GM18517 (cell line): ENCODE data around the gene MDFIC.
"Not testable (repeated sequence)": the region's sequence is repeated elsewhere in the genome, so short reads cannot be mapped to it uniquely, and the experiment has no call there.

Experiments
- ATAC-seq: cut with Tn5 transposase; IDR thresholded peaks from one replicate; pipeline ENCODE4 v1.9.1; 2021; ENCODE audit warnings: mild to moderate bottlenecking, moderate library complexity; ENCODE audit not compliant: unreplicated experiment

MDFIC gene, protein sequence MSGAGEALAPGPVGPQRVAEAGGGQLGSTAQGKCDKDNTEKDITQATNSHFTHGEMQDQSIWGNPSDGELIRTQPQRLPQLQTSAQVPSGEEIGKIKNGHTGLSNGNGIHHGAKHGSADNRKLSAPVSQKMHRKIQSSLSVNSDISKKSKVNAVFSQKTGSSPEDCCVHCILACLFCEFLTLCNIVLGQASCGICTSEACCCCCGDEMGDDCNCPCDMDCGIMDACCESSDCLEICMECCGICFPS

DNA sequence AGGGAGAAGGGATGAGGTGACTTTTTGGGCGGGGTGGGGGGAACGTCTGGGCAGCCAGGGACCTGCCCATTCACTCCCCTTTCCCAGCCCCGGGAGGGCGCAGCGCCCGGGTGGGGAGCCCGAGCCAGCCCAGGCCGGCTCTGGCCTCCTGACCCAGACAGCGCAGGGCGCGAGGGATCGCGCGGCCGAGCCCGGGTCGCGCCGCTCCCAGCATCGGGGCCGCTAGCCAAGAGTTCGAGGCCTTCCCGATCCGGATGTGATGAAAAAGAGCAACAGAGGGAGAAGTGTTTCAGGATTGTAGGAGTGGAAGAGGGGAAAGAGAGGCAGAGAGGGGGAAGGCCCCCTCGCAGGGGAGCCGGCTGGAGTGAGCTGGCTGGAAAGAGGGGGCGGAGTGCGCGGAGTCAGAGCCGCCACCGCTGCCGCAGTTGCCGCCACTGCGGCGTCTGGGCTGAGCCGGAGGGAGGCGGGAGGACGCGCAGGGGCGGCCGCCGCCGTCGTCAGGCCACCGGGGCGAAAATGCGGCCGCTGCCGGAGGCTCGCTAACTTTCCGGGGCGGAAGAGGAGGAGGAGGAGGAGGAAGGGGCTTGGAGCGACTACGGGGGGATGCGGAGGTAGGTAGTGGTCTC, at the start of gene MDFIC:
MDFIC (plus strand) TSS at position 69 of the 626 bp plus-strand sequence. CDS start 940 bp downstream, outside the sequence.
- ATAC-seq: peak; percentile 31

DNA sequence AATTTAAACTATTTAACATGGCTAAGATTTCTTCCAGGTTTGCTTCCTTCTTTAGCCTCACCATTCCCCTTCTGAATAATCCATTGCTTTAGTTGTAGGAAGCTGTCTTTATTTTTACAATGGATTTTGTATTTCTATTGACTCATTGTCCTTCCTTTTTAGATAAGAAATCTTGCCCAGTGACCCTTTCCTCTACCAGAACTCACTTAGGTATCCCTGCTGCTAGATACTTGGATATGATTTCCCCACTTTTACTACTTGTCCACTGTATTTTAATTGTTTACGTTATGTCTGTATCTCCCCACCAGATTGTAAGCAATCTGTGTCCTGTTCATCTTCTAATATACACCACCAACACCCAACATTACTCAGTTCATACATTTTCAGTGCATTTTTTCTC, 47.7 kb upstream of the MDFIC start:
- ATAC-seq: no peak

DNA sequence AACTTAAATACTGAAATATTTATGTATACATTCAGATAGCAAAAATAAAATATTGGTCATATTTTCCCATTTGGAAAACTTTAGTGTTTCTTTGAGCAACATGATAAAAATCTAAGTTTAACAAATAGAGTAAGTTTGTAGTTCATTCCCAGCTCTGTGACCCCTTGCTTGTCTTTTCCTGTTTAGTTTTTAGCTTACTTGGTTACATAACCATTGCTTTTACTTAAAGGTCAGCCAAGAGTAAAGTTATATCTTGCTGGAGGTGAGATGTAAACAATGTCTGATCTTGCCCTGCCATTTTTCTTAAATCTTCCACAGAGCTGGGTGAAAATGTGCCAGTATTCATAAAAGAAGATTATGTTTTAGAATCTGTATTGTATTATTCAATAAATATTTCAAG, 46.7 kb upstream of the MDFIC start:
- no peak for ATAC-seq

DNA sequence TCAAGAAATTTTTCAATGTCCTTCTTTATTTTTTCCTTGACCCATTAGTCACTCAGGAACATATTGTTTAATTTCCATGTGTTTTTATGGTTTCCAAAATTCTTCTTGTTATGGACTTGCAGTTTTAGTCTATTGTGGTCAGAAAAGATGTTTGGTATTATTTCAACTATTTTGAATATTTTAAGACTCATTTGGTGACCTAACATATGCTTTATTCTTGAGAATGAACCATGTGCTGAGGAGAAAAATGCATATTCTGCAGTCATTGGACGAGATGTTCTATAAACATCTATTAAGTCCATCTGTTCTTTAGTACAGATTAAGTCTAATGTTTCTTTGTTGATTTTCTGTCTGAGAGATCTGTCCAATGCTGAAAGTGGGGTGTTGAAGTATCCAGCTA, 42.3 kb upstream of the MDFIC start:
- ATAC-seq: no peak

DNA sequence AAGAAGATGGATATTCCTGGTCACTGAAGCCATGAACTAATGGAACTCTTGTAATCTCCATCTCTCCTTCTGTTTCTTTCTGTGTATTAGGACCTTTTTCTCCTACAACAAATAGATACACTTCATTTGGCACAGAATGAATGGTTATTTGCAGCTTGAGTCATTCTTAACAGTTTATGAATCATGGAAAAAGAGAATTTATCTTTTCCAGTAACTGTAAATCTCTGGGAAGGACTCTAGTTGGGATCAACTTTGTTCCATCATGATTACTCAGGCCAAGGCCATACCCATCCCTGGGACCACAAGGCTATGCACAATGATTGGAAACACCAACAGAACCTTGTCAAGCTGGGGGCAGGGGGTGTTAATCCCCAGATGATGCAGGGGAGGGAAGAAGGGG, 36.1 kb upstream of the MDFIC start:
- ATAC-seq: no peak

DNA sequence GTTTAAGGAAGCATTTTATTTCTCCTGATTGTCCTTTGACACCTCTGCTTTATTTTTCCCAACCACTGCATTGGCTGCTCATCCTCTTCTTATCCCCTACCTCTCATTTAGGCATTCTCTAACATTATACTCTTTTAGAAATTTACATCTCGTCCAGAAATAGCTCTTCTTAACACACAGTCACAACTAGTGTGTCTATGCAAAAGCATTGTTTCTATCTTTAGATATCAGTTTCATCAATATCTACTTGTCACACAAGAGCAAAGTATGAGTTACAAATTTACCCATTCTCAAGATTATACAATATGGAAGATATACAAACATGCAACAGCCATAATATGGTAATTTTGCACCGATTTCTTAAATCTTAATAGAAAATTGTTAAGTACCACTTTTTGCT, 35.7 kb upstream of the MDFIC start:
- no peak for ATAC-seq

DNA sequence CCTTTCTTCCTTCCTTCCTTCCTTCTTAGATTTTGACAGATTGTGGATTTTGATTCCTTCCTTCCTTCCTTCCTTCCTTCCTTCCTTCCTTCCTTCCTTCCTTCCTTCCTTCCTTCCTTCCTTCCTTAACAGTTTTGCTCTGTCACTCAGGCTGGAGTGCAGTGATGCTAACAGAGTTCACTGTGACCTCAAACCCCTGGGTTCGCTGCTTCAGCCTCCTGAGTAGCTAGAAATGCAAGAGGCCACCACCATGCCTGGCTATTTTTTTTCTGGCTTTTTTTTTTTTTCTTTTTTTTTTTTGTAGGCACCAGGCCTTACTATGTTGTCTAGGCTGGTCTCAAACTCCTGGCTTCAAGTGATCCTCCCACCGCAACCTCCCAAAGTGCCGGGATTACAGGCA, 32.8 kb upstream of the MDFIC start:
- not testable (repeated sequence) for ATAC-seq

DNA sequence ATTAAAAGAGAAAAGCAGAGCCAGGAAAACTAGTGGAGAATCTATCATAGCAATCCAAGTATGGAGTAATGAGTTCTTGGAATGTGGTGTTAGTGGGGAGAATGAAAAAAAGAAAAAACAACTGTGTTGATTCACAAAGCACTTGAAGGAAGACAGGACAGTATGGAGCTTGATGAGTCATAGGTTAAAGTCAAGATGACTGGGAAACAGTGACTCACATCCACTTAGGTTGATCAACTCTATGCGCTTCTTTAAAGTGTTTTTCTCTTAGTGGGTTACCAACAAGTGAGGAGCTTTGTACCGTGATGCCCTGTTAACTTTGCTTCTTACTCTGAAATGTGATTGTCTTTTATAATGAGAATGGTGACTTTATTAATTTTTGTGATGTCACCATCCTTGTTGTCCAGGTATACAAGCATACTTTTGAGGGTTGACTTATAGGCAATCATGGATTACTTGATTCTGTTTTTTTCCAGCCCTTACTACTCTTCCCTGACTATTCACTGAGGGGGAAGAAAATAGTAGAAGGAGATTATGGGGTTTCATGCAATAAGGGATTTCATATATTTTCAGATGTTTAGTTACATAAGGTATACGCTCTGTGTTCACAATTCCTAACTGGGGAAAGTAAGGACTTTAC, 32.1 kb upstream of the MDFIC start:
- no peak for ATAC-seq

DNA sequence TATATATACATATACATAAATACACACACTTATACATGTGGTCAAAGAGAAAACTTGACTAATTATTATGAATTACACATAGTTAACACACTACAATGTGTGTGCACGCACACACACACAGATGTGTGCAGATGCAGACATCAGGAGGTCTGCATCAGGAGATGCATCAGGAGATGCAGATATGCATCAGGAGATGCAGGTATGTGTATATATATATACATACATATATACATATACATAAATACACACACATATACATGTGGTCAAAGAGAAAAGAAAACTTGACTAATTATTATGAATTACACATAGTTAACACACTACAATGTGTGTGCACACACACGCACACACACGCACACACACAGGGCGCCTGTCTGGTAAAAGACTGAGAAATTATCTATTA, 31.3 kb upstream of the MDFIC start:
- ATAC-seq: no peak

DNA sequence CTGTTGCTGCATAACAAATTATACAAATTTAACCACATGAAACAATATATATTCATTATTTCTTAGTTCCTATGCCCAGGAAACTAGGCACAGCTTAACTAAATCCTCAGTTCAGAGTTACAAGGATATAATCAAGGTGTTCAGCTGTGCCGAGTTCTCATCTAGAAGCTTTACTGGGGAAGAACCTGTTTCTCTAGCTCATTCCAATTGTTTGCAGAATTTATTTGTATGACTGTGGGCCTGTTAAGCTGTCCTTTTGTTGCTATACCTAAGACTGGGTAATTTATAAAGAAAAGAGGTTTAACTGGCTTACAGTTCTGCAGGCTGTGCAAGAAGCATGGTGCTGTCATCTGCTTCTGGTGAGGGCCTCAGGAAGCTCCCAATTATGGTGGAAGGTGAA, 21.8 kb upstream of the MDFIC start:
- no peak for ATAC-seq

DNA sequence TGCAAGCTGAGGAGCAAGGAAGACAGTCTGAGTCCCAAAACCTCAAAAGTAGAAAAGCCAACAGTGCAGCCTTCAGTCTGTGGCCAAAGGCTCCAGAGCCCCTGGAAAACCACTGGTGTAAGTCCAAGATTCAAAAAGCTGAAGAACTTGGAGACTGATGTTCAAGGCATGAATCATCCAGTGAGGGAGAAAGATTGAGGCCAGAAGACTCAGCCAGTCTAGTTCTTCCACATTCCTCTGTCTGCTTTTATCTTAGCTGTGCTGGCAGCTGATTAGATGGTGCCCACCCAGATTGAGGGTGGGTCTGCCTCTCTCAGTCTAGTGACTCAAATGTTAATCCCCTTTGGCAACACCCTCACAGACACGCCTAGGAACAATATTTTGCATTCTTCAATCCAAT, 20.1 kb upstream of the MDFIC start:
- ATAC-seq: no peak

DNA sequence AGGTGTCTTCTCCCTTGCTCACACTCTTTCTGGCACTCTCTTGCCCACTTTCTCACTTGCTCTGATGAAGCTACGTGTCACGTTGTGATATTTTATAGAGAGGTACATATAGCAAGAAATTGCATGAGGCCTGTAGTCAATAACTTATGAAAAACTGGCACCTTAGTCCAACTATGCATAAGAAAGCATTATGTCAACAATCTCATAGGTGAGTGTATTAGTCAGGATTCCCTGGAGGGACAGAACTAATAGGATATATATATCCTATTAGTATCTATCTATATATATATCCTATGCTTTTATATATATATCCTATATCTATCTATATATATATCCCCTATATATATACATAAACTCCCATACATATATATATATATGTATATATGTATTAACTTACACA, 18.8 kb upstream of the MDFIC start:
- no peak for ATAC-seq

DNA sequence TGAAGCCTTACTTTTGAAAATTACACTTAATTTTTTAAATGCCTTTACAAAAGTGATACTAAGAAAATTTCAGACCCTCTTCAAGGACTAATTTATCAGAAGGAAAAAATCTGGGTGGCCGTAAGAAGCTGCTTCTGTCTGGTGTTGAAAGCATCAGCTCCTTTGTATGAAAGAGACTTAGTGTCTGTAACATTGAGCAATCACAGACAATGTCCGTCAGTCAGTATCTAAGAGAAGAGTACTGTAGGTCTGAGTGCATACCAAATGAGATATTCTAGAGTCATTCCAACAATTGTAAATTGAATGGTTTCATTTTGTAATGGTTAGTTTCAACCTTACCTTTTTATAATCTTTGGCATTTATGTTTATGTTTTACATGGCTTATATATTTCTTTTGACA, 11.1 kb upstream of the MDFIC start:
- ATAC-seq: no peak

DNA sequence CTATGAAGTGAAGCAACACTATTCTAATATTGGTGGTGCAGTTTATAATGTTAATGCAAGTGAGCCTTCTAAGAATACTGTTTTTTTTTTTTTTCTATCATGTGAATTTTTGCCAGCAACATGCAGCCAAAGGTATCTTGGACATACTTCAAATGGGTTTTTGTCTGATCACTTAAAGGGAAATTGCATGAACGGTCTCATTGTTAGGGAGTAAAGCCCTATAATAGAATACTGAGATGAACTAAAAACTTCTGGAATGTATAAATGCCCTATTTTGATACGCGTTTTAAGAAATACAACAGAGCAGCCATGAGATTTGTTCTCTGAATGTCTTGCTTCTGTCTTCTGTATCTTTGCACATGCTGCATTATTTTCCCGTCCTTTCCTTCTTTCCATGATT, 10.5 kb upstream of the MDFIC start:
- ATAC-seq: no peak

DNA sequence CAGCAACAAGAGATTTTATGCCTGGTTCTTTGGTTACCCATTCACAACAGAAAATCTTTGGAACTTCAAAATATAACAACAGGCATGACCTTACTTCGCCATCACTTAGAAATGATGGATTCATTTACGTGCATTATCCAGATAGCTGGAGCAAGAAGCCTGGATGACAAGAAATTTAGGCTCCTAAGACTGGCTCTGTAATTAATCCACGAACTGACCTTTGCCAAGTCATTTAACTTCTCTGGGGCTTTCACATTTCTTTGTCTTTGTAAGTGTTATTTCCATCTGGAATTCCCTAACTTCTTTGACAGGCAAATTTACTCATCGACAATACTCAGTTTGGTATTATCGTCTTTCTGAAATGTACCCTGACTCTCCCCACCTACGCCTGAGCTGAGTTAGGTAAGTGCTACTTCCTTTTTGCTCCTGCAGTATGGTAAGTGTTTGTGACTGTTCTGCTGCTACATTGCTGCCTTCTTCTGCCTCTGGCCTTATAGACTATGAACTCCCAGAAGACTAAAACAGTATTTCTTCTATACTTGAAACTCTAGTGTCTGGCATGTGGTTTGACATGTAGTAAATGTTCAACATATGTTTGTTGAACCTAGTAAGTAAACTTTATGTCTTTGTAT, 5.5 kb upstream of the MDFIC start:
- ATAC-seq: peak; percentile 97

DNA sequence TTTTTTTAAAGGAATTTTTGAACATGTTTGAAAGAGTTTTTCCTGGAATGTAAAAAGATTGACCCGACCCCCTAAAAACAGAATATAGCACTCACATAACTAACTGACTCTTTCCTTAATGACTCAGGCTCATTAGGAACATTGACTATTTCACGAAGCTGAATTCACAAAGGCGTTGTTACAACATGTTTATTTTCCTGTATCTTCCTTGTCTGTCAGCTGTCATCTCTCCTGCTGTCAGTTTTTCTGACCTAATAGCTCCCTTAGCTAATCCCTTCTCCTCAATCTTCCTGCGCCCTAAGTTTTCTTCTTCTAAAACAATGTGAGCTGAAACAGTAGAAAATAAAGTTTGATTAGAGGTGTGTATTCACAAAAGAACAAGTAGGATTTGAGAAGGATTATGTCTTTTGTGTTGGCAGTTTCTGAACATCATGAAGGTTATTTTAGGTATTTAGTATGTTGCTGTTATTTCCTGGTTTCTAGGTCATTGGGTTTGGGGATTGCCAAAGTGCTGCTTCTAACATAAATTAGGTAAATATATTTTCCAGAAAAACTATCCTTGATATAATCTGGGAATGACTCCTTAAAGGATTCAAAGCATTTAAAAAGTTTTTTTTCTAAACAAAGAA, 4.6 kb upstream of the MDFIC start:
- ATAC-seq: no peak

DNA sequence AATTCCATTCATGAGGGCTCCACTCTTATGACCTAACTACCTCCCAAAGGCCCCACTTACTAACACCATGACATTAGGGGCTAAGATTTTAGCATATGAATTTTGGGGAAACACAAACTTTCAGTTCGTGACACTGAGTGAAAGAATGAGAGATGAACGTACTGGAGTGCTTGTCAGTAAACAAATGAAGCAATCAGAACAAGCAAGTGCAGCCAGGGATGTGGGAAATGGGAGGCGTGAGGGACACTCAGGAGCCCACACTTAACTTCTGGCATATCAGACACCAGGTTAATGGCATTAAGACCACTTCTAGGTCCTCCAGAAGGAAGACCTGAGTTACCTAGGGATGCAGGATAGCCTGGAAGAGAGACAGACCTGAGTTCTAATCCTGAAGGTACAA, 2.3 kb upstream of the MDFIC start:
- ATAC-seq: no peak

DNA sequence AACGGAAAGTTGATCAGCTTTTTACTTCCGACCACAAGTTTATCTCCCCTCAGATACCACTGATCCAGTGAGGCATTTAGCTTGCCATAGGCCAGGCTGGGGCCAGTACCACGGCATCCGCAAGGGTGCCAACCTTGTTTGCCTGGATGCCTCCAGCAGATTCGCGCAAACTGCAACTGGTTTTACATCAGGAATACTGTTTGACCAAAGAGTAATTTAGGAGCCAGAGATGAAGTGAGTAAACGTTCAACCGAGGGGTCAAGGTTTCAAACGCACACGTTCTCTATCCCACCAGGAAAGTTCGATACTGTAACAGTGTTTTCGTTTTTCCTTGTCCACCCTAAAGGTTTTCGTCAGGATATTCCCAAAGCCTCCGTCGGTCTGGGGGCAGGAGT, 266 bp upstream of the MDFIC start:
- no peak for ATAC-seq

DNA sequence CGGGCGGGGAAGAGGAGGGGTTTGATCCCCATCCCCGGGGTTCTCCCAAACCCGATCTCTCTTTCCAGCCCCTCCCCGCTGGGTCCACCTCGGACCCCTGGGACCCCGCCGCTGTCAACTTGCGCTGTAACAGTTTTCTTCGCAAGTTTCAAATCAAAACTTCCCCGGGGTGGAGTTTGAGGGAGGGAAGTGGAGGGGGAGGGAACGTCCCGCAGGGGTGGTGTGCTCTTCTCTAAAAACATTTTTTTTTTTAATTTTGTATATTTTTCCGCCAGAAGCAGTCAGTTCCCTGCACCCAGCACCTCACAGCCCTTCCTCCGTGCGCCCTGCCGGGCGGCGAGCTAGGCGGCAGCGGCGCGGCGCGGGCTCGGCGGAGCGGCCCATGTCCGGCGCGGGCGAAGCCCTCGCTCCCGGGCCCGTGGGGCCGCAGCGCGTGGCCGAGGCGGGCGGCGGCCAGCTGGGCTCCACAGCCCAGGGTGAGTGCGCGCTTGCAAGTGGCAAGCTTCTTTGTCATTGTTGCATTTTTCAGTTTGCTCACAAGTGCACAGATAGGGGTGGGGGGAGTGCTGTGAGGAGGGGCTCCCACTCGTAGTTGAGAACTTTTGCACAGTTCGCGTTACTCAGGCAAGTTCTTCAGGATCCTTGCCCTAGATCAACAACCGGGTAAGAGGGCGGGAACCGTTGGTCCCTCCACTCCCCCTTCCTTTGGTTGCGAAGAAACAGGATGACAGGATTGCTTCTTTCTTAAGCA, 933 bp downstream of the MDFIC start:
- peak; percentile 32 for ATAC-seq

DNA sequence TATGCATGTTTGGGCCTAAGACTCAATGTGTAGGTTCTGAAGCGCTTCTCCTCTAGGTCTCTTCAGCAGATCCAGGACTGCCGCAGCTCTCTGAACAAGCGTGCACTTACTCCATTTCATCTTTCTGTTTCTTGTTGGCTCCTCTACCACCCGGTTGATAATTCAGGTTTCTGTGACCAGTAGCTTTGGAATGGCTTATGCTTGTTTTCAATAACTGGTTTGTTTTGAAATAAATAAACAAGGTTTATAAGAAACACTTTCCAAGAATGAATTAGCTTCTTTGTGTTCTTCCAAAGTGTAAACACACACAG, 1.5 kb downstream of the MDFIC start:
- ATAC-seq: no peak
